H1 (cell line): ENCODE measurements around the gene CARD14.
A peak's percentile ranks its signal among the peaks of the same experiment; 100 is the strongest.

ENCODE experiments used
- POLR2AphosphoS5 ChIP-seq: IDR thresholded peaks from 2 replicates; pipeline ENCODE4 v1.6.1; 2011; ENCODE audit warnings: low read depth, low read length
- RXRA ChIP-seq: IDR thresholded peaks from 2 replicates; pipeline ENCODE4 v1.6.1; 2011; ENCODE audit warnings: low read depth, mild to moderate bottlenecking, low read length, moderate library complexity; ENCODE audit not compliant: insufficient read depth
- TF ChIP-seq, protein P1 (sequence below), 3 experiments: IDR thresholded peaks; 1 replicate in 2 of 3; 2 replicates in 1 of 3; pipeline versions ENCODE4 v1.5.1 to v1.6.1; 2011; ENCODE audit warnings: low read length in 3 of 3, mild to moderate bottlenecking in 3 of 3, inconsistent platforms in 2 of 3, low read depth in 1 of 3, moderate library complexity in 1 of 3; ENCODE audit not compliant: insufficient read depth in 1 of 3; ENCODE audit errors: control extremely low read depth in 1 of 3

DNA sequence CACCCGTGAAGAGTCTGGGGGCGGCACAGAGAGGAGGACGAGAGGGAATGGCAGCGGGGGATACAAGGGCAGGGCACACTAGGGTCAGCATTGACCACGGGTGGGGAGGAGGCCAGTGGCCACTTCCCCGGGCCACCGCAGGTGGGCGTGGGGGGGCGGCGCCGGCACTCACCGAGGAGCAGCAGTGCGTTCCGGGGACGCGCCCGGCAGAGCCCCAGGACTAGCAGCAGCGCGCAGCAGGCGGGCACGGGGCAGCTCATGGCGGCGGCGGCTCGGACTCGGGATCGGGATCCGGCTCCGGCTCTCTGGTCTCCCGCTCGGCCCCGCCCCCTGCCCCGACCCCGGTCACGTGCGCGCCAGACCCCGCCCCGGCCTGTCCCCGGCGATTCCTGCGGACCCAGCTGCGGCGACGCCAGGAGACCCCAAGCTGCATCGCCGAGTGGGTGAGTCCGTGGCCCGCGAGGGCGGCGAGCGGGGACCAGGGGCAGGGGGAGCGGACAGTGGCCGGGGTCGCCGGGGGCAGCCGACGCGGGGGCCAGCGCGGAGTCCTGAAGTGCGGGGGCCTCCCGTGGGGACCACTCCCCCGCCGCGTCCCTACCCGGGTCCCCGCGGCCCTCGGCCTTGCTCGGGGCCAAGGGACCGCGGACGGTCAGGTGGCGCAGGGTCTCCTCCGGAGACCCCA, 50.4 kb downstream of the CARD14 start, which contains the start of the genes SGSH and SLC26A11:
- no peak for TF ChIP-seq RXRA
- peak; percentile 62; the same call in 1 of the 2 replicates for TF ChIP-seq POLR2AphosphoS5
- TF ChIP-seq, protein P1, sequence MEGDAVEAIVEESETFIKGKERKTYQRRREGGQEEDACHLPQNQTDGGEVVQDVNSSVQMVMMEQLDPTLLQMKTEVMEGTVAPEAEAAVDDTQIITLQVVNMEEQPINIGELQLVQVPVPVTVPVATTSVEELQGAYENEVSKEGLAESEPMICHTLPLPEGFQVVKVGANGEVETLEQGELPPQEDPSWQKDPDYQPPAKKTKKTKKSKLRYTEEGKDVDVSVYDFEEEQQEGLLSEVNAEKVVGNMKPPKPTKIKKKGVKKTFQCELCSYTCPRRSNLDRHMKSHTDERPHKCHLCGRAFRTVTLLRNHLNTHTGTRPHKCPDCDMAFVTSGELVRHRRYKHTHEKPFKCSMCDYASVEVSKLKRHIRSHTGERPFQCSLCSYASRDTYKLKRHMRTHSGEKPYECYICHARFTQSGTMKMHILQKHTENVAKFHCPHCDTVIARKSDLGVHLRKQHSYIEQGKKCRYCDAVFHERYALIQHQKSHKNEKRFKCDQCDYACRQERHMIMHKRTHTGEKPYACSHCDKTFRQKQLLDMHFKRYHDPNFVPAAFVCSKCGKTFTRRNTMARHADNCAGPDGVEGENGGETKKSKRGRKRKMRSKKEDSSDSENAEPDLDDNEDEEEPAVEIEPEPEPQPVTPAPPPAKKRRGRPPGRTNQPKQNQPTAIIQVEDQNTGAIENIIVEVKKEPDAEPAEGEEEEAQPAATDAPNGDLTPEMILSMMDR (IDR thresholded peaks at IDR 0.05; ENCODE audit: control extremely low read depth in 1 of 3, insufficient read depth in 1 of 3, low read depth in 1 of 3, low read length in 3 of 3): no peak
